Neutrophil (primary cell): ENCODE measurements around the gene VAV3.

Experiments used
- H3K27ac ChIP-seq: fragments of 200-600 bp; sonication (generic); 2 replicates; pipeline ENCODE4 v1.5.1; 2016; ENCODE audit warnings: mild to moderate bottlenecking, moderate library complexity
- H3K27me3 ChIP-seq: fragments of 200-600 bp; sonication (generic); 2 replicates; pipeline ENCODE4 v1.6.0; 2016; ENCODE audit warnings: mild to moderate bottlenecking
- H3K36me3 ChIP-seq: fragments of 200-600 bp; sonication (generic); 2 replicates; pipeline ENCODE4 v1.5.1; 2017
- H3K4me1 ChIP-seq, 2 experiments: fragments of 200-600 bp in 1 of 2; sonication (generic) in 1 of 2; 1 replicate in 1 of 2; 2 replicates in 1 of 2; pipeline versions ENCODE4 v1.5.1 to v1.6.1; 2013 to 2016; ENCODE audit warnings: low read depth in 1 of 2, low read length in 1 of 2, mild to moderate bottlenecking in 1 of 2, moderate library complexity in 1 of 2; ENCODE audit not compliant: control insufficient read depth in 1 of 2, insufficient read depth in 1 of 2
- H3K4me3 ChIP-seq, 2 experiments: fragments of 200-600 bp in 1 of 2; sonication (generic) in 1 of 2; 1 replicate in 1 of 2; 2 replicates in 1 of 2; pipeline ENCODE4 v1.5.1; 2013 to 2016; ENCODE audit warnings: low read depth in 1 of 2, low read length in 1 of 2, mild to moderate bottlenecking in 1 of 2, moderate library complexity in 1 of 2
- H3K9me3 ChIP-seq: fragments of 200-600 bp; sonication (generic); 2 replicates; pipeline ENCODE4 v1.5.1; 2016
- TF ChIP-seq, protein P1 (sequence below): fragments of 200-600 bp; sonication (generic); IDR thresholded peaks from 2 replicates; pipeline ENCODE4 v1.5.1; 2016; ENCODE audit warnings: antibody characterized with exemption

Gene VAV3

DNA sequence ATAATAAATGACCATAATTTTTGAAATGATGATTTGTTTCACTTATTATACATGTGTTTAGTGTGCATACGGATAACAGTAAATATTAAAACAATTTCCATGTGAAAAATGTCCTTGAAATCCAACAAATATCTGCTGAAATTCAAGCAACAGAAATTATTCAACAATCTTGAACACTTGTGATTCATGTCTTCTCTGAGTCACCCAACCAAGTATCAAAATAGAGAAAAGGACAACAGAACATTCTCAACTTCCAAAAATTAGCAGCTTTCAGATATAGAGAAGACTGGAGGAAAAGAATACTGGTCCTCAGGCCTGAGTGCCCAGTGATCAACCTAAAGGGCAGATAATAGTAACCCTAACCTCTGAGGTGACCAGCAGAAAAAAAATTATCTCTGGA is 90.8 kb downstream of the VAV3 start:
- H3K36me3 ChIP-seq: no peaks in the 10 kb centered on the region
- peaks cover 44 to 55% of the 10 kb centered on the region in 2 experiments for H3K4me1 ChIP-seq
- H3K27ac ChIP-seq: peak overlapping the region; percentile 13
- TF ChIP-seq, protein P1, sequence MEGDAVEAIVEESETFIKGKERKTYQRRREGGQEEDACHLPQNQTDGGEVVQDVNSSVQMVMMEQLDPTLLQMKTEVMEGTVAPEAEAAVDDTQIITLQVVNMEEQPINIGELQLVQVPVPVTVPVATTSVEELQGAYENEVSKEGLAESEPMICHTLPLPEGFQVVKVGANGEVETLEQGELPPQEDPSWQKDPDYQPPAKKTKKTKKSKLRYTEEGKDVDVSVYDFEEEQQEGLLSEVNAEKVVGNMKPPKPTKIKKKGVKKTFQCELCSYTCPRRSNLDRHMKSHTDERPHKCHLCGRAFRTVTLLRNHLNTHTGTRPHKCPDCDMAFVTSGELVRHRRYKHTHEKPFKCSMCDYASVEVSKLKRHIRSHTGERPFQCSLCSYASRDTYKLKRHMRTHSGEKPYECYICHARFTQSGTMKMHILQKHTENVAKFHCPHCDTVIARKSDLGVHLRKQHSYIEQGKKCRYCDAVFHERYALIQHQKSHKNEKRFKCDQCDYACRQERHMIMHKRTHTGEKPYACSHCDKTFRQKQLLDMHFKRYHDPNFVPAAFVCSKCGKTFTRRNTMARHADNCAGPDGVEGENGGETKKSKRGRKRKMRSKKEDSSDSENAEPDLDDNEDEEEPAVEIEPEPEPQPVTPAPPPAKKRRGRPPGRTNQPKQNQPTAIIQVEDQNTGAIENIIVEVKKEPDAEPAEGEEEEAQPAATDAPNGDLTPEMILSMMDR: no peak
- no peaks in the 10 kb centered on the region for H3K9me3 ChIP-seq
- H3K27me3 ChIP-seq: no peaks in the 10 kb centered on the region
- H3K4me3 ChIP-seq: no peak overlapping the region

DNA sequence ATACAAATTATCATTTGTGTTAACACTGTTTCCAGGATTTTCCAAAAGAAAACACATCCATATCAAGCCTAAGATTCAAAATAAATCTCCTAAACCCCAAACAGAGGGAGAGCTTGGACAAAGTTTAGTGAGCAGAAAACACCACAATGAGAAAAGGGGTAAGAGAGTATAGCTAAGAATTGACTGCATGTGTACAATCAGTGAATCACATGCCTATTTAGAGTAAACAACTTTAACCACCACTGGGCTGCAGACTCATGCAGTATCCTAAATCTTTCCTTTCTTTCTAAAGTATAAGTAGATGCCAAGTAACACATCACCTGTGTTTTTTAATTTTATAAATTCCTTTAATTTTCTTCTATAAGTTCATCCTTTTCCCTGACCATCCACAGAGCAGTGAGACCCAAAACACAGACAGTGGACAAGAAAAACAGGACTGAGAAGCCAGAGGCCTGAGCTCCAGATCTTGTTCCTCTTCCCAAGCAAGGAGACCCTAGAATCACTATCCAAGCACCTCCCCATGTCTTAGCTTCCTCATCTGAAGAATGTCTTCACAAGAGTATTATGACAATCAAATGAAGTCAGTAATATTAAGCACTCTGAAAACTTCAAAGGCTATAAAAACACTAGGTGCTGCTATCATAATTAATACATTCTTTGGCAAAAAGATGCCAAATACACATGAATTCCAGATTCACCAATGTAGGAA is 93.1 kb downstream of the VAV3 start:
- Histone ChIP-seq H3K27me3 (no peaks in the 10 kb centered on the region), H3K4me1 (peaks cover 31 to 34% of the 10 kb centered on the region in 2 experiments), H3K36me3 (no peaks in the 10 kb centered on the region), H3K9me3 (no peaks in the 10 kb centered on the region), H3K27ac (peak overlapping the region; percentile 12), H3K4me3 (no peak overlapping the region)
- TF ChIP-seq, protein P1: no peak

DNA sequence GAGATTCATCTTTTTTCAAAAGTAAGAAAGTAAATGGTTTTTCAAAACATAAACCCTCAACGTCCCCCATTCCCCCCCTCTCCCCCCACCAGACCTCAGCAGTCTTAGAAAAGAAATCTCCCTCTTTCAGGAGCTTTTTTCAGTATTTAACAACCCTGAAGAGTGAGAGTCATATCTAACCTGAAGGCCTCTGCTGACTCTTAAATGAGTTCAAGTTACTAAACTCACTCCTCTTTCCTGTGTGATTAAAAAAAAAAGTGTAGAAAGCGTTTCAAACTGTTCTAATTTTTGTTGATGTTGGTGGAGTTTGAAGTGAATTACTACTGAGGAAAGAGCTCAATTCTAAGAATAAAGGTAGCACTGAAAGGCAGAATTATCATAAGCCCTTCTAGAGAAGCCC is 93.7 kb downstream of the VAV3 start:
- H3K27me3 ChIP-seq: no peaks in the 10 kb centered on the region
- peak overlapping the region; percentile 12 for H3K27ac ChIP-seq
- peaks cover 25 to 29% of the 10 kb centered on the region in 2 experiments for H3K4me1 ChIP-seq
- TF ChIP-seq, protein P1: no peak
- no peaks in the 10 kb centered on the region for H3K9me3 ChIP-seq
- no peaks in the 10 kb centered on the region for H3K36me3 ChIP-seq
- H3K4me3 ChIP-seq: no peak overlapping the region

DNA sequence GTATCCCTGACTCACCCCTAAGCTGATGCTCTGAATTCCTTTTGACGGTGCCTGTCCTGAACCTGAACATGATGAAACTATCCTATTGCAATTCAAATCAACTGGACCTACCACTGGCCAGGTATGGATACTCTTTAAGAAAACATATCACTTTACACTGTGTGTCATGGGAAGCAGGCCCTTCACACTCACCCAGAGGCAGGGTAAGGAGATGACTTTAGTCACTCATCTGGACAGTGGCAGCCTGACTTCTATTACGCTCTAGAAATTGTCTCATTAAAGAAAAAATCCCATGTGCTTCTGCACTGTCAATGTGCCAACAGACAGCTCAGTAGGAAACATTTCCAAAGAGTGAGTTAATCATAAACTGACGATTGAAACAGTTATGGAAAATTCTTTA is 94.3 kb downstream of the VAV3 start:
- TF ChIP-seq, protein P1: no peak
- Histone ChIP-seq H3K27me3 (no peaks in the 10 kb centered on the region), H3K36me3 (no peaks in the 10 kb centered on the region), H3K9me3 (no peaks in the 10 kb centered on the region), H3K4me1 (peaks cover 22 to 25% of the 10 kb centered on the region in 2 experiments), H3K27ac (no peak overlapping the region), H3K4me3 (no peak overlapping the region)

DNA sequence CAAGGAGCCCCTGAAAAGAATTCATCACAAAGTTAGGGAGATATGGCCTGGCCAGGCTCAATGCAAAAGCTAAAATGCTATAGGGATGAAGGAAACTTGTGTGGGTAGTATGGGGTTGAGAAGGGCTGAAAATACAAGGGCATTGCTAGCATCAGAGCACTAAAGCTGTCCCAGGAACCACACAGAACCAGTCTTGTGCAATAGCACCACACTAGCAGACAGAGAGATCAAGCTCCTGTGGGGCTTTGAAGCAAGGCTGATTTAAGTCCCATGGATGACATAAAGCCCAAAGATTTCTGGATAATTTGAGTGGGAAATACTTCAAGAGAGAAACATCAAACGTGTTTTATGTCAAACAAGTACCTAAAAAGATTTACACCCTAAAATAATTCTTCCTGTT is 97.1 kb downstream of the VAV3 start:
- H3K27ac ChIP-seq: no peak overlapping the region
- H3K9me3 ChIP-seq: no peaks in the 10 kb centered on the region
- no peaks in the 10 kb centered on the region for H3K36me3 ChIP-seq
- TF ChIP-seq, protein P1: no peak
- H3K4me3 ChIP-seq: no peak overlapping the region
- H3K4me1 ChIP-seq: peaks cover 20 to 25% of the 10 kb centered on the region in 2 experiments
- no peaks in the 10 kb centered on the region for H3K27me3 ChIP-seq
